ENCODE measurements around the gene CRYL1.

DNA sequence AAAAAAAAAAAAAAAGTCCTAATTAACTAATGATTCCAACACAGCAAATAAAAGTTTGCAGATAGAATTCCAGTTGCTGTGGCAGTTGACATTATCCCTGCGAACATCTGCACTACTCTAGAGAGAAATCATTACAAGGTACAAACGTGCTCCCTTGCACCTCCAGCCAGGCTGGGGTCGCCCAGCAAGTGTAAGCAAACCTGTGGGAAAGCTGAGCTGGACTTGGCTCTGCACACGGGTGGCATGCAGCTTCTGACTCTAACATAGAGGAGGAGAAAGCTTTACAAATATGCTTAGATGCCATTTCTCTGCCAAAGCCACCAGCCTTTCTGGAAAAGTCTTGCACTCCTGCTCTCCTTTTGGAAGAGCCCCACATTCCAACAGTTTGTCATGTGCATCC lies 103.3 kb downstream of the CRYL1 start:
- TF ChIP-seq EP300 (IDR thresholded peaks at IDR 0.05) (no peak), POLR2A (IDR thresholded peaks at IDR 0.05) (no peak)
- TF ChIP-seq, protein P1, sequence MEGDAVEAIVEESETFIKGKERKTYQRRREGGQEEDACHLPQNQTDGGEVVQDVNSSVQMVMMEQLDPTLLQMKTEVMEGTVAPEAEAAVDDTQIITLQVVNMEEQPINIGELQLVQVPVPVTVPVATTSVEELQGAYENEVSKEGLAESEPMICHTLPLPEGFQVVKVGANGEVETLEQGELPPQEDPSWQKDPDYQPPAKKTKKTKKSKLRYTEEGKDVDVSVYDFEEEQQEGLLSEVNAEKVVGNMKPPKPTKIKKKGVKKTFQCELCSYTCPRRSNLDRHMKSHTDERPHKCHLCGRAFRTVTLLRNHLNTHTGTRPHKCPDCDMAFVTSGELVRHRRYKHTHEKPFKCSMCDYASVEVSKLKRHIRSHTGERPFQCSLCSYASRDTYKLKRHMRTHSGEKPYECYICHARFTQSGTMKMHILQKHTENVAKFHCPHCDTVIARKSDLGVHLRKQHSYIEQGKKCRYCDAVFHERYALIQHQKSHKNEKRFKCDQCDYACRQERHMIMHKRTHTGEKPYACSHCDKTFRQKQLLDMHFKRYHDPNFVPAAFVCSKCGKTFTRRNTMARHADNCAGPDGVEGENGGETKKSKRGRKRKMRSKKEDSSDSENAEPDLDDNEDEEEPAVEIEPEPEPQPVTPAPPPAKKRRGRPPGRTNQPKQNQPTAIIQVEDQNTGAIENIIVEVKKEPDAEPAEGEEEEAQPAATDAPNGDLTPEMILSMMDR (IDR thresholded peaks at IDR 0.05) = no peak
